Aorta (tissue), 5 donors: ENCODE results near the gene SLA2. TPM values are rescaled to one million over a fixed set of nuclear protein-coding genes. Genes with fewer than 3 reads are reported as not detected.
"Not testable (repeated sequence)": the region's sequence is repeated elsewhere in the genome, so short reads cannot be mapped to it uniquely, and the experiment has no call there.

Experiments
- ATAC-seq: fragments of 200-7000 bp; cut with Tn5 transposase; one replicate; pipeline ENCODE4 v1.9.1; 2022; ENCODE audit warnings: moderate library complexity; ENCODE audit not compliant: low FRiP score
- DNase-seq, 2 donors: peaks; one replicate each; pipeline ENCODE4 v3.0.0-alpha.2; 2020
- H3K27ac ChIP-seq, 2 donors: one replicate each; pipeline ENCODE4 v1.5.1; 2013; ENCODE audit warnings: low read length in 2 of 2, mild to moderate bottlenecking in 2 of 2, moderate library complexity in 2 of 2, control low read depth in 1 of 2, inconsistent platforms in 1 of 2, low read depth in 1 of 2
- H3K27me3 ChIP-seq, 2 donors: one replicate each; pipeline ENCODE4 v1.6.1; 2013; ENCODE audit warnings: control low read depth in 1 of 2, low read length in 1 of 2, mild to moderate bottlenecking in 1 of 2, moderate library complexity in 1 of 2; ENCODE audit not compliant: insufficient read depth in 2 of 2, control insufficient read depth in 1 of 2
- H3K36me3 ChIP-seq, 2 donors: one replicate each; pipeline ENCODE4 v1.6.1; 2013; ENCODE audit warnings: control low read depth in 1 of 2, low read length in 1 of 2, mild to moderate bottlenecking in 1 of 2; ENCODE audit not compliant: insufficient read depth in 2 of 2, control insufficient read depth in 1 of 2
- H3K4me1 ChIP-seq, 2 donors: one replicate each; pipeline ENCODE4 v1.6.1; 2013; ENCODE audit warnings: low read length in 2 of 2, control low read depth in 1 of 2, mild to moderate bottlenecking in 1 of 2, moderate library complexity in 1 of 2; ENCODE audit not compliant: insufficient read depth in 2 of 2, control insufficient read depth in 1 of 2
- H3K4me3 ChIP-seq, 2 donors: one replicate each; pipeline ENCODE4 v1.5.1; 2013; ENCODE audit warnings: low read length in 2 of 2, control low read depth in 1 of 2, mild to moderate bottlenecking in 1 of 2
- H3K9me3 ChIP-seq: one replicate; pipeline ENCODE4 v1.6.1; 2013; ENCODE audit warnings: mild to moderate bottlenecking, low read length; ENCODE audit not compliant: control insufficient read depth
- WGBS, 2 donors: extraction: QIAGEN DNeasy Blood & Tissue Kit; methylation state at CpG; one replicate each; pipeline ENCODE4 v1.1.7; 2013; 5-methylcytosine and 5-hydroxymethylcytosine counted together
- intact Hi-C, 2 donors: fragments of 100-400 bp; cut with DNase I; formaldehyde crosslinking; loops; one replicate each; pipeline versions ENCODE4 v1.14.2 to v1.15.0; 2022
- polyA plus RNA-seq, 2 donors: library from polyadenylated mRNA; stranded (reverse); fragments of 200-250 nt; gene quantifications; one replicate each; pipeline ENCODE4 v1.2.3, GENCODE V29; 2013
- total RNA-seq, 2 donors: library from RNA; stranded (reverse); fragmentation: NEBNext Ultra II Directional; extraction: Animal tissue kit (Norgen Biotek cat#: 25700); gene quantifications; one replicate each; pipeline ENCODE4 v1.2.1, GENCODE V29; 2021
- donor health status: healthy with polysubstance abuse.
- donor health status: Bipolar disorder and iron deficiency.
- donor health status: DM: no; HTN: no; CAD: no.
- donor health status: DM: no; HTN: no; CAD: no.
- donor health status: DM: yes; HTN: yes; CAD: no.

SLA2 gene
- total and polyA plus RNA-seq, 4 donors, result 0.13 to 1.0 (median 0.99) TPM; not detected in 1

DNA sequence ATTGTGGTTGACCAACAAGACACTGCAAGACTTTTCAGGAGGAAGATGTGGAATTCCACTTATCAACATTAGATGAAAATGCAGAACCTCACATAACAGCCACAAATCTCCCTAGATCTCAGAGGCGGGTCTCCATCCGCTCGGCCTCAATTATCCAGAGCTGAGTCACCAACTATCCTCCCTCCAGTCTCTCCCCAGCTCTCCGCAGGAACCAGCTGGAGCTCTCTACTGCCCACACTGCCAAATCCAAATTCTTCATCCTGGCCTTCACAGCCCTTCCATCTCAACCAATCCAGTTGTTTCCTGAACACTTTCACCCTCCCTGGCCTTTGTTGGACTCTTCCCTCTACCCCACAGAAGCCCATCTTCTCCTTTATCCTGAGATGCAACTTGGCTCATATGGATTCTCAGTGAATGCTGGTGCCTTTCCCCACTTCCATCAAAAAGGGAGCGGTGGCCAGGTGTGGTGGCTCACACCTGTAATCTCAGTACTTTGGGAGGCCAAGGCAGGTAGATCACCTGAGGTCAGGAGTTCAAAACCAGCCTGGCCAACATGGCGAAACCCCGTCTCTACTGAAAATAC lies 76.1 kb downstream of the SLA2 start:
- H3K27me3 ChIP-seq, result no peaks in the 10 kb centered on the region
- WGBS, 2 donors, result 66 to 68% methylated on average over 7 of the region's 7 CpGs
- DNase-seq, result no peak
- H3K4me3 ChIP-seq, result no peak overlapping the region
- H3K9me3 ChIP-seq, result no peaks in the 10 kb centered on the region
- no peaks in the 10 kb centered on the region for H3K4me1 ChIP-seq
- H3K27ac ChIP-seq, result no peak overlapping the region
- no peak for ATAC-seq
- intact Hi-C loops, result loop anchor here in 1 of 2 donors (5.0 kb wide), 1 partner anchor 37 kb away; the partner anchor contains the start of gene RAB5IF
- no peaks in the 10 kb centered on the region for H3K36me3 ChIP-seq

DNA sequence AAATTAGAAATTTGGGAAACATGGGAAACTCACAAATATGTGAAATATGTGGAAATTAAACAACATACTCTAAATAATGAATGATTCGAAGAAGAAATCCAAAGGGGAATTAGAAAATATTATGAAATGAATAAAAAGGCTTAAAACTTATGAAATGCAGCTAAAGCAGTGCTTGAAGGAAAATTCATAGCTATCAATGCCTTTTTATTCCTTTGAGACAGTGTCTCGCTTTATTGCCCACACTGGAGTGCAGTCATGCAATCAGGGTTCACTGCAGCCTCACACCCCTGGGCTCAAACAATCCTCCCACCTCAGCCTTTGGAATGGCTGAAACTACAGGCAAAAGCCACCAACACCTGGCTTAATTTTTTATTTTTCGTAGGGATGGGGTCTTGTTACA lies 80.5 kb downstream of the SLA2 start:
- DNase-seq (no peak), ATAC-seq (no peak)
- Histone ChIP-seq H3K27me3 (no peaks in the 10 kb centered on the region), H3K9me3 (no peaks in the 10 kb centered on the region), H3K27ac (no peak overlapping the region), H3K36me3 (no peaks in the 10 kb centered on the region), H3K4me1 (no peaks in the 10 kb centered on the region), H3K4me3 (no peak overlapping the region)
- intact Hi-C loops, result no loop called here
- WGBS, 2 donors, result 93 to 95% methylated on average over 3 of the region's 3 CpGs

DNA sequence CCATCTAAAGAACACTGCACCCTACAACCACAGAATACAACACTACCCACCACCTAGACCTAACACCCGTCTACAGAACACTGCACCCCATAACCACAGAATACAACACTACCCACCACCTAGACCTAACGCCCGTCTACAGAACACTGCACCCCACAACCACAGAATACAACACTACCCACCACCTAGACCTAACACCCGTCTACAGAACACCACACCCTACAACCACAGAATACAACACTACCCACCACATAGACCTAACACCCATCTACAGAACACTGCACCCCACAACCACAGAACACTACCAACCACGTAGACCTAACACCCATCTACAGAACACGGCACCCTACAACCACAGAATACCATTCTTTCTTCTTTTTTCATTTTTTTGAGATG lies 81.3 kb downstream of the SLA2 start:
- DNase-seq, H3K27ac ChIP-seq, H3K27me3 ChIP-seq, H3K9me3 ChIP-seq, H3K36me3 ChIP-seq, ATAC-seq, H3K4me3 ChIP-seq, intact Hi-C loops, H3K4me1 ChIP-seq: not testable (repeated sequence)
- 95 to 96% methylated on average over 6 of the region's 6 CpGs for WGBS, 2 donors

DNA sequence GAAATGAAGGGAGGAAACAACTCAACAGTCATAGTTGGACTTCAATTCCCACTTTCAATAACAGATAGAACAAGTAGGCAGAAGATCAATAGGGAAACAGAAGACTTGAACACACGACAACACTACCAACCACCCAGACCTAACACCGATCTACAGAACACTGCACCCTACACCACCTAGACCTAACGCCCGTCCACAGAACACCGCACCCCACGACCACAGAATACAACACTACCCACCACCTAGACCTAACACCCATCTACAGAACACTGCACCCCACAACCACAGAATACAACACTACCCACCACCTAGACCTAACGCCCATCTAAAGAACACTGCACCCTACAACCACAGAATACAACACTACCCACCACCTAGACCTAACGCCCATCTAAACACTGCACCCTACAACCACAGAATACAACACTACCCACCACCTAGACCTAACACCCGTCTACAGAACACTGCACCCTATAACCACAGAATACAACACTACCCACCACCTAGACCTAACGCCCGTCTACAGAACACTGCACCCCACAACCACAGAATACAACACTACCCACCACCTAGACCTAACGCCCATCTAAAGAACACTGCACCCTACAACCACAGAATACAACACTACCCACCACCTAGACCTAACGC lies 81.8 kb downstream of the SLA2 start:
- H3K27ac ChIP-seq, intact Hi-C loops, H3K4me1 ChIP-seq, ATAC-seq, H3K4me3 ChIP-seq, DNase-seq, H3K27me3 ChIP-seq, H3K36me3 ChIP-seq, H3K9me3 ChIP-seq: not testable (repeated sequence)
- 96 to 98% methylated on average over 8 to 13 of the region's 13 CpGs for WGBS, 2 donors

DNA sequence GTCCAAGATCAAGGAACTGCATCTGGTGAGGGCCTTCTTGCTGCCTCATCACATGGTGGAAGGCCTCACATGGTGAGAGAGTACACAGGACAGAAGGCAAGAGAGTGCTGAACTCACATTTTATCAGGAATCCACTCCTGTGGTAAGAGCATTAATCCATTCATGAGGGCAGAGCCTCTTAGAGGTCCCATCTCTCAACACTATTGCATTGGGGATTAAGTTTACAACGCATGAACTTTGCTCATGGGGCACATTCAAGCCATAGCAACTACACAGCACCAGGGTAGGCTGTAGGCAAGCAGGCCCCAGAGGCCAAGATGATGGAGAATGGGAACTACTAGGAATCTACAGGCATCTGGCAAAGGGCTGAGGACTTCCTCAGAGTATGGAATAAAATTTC lies 82.6 kb downstream of the SLA2 start:
- Histone ChIP-seq H3K4me1 (no peaks in the 10 kb centered on the region), H3K4me3 (no peak overlapping the region), H3K27ac (no peak overlapping the region), H3K9me3 (no peaks in the 10 kb centered on the region), H3K36me3 (no peaks in the 10 kb centered on the region), H3K27me3 (no peaks in the 10 kb centered on the region)
- 70 to 83% methylated on average over 1 of the region's 1 CpG for whole genome bisulfite sequencing, 2 donors
- DNase-seq (no peak), ATAC-seq (no peak)
- intact Hi-C loops, result no loop called here

DNA sequence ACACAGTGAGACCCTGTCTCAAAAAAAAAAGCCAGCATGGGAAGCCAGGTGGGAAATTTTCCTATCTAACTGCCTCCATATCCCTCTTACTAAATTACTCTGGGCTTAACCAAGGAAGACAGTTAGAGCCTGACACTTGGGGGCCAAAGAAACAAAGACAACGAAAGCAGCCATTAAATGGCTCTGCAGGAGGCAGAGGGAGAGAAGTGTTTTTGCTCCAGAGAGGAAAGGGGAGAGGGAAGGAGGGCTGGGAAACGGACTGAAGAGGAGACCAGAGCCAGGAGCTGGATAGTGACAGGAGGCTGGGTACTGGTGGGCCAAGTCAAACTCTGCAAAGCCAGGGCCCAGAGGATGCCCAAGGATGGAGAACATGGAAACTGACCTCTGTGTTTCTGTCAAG lies 83.3 kb downstream of the SLA2 start:
- WGBS, 2 donors, result 77 to 81% methylated on average over 2 of the region's 2 CpGs
- Histone ChIP-seq H3K9me3 (no peaks in the 10 kb centered on the region), H3K27ac (no peak overlapping the region), H3K4me3 (no peak overlapping the region), H3K27me3 (no peaks in the 10 kb centered on the region), H3K36me3 (no peaks in the 10 kb centered on the region), H3K4me1 (no peaks in the 10 kb centered on the region)
- intact Hi-C loops, result no loop called here
- DNase-seq (no peak), ATAC-seq (no peak)

Other genes starting within 250 kb of the SLA2 start
- gene MYL9, start 104.7 kb downstream of the SLA2 start, total RNA-seq, result 1,000 to 10,000 TPM; 2,086 to 3,222 TPM
- 1,000 to 10,000 TPM; 1,693 to 2,621 TPM for gene MYL9, start 104.7 kb downstream of the SLA2 start, polyA plus RNA-seq
- gene TGIF2, start 72.6 kb downstream of the SLA2 start, total RNA-seq, result 10 to 100 TPM; 11.8 to 12.8 TPM
- gene TGIF2, start 72.6 kb downstream of the SLA2 start, polyA plus RNA-seq, result 1 to 10 TPM; 3.6 to 5.3 TPM
- 10 to 100 TPM; 39.8 to 48.1 TPM for gene RAB5IF, start 40.4 kb downstream of the SLA2 start, total RNA-seq
- 10 to 100 TPM; 52.1 to 71.0 TPM for gene RAB5IF, start 40.4 kb downstream of the SLA2 start, polyA plus RNA-seq
- gene NDRG3, start 99.9 kb upstream of the SLA2 start, total RNA-seq, result 10 to 100 TPM; 35.7 to 37.6 TPM
- 10 to 100 TPM; 31.4 to 31.8 TPM for gene NDRG3, start 99.9 kb upstream of the SLA2 start, polyA plus RNA-seq
- gene DSN1, start 127.6 kb upstream of the SLA2 start, total RNA-seq, result 1 to 10 TPM; 7.1 to 7.7 TPM
- 10 to 100 TPM in 1 of 2 donors, 1 to 10 TPM in 1; 7.1 to 10.6 TPM for gene DSN1, start 127.6 kb upstream of the SLA2 start, polyA plus RNA-seq
- gene TLDC2, start 229.9 kb upstream of the SLA2 start, total RNA-seq, result under 1 TPM in 1 of 2 donors, not detected in 1; 0.36 TPM
- gene TLDC2, start 229.9 kb upstream of the SLA2 start, polyA plus RNA-seq, result 1 to 10 TPM in 1 of 2 donors, not detected in 1; 4.1 TPM